G401.6 (cell line): ENCODE measurements around the gene LUC7L3.

Experiments used
- FAIRE-seq: peaks from 2 replicates; lab custom pipeline; 2012; peaks lifted over from hg19 to GRCh38; lab: Jason Lieb, UNC

LUC7L3 gene

GRCh38 chr17:50754521-50754920 lies 35.1 kb downstream of the LUC7L3 start:
- no peak for FAIRE-seq

GRCh38 chr17:50758524-50758923 lies 39.1 kb downstream of the LUC7L3 start:
- no peak for FAIRE-seq

- no peak for FAIRE-seq
Measured at GRCh38 chr17:50758989-50759544, 39.7 kb downstream of the LUC7L3 start.

- no peak for FAIRE-seq
Measured at GRCh38 chr17:50762177-50762576, 42.8 kb downstream of the LUC7L3 start.

GRCh38 chr17:50763716-50764475 lies 44.5 kb downstream of the LUC7L3 start:
- no peak for FAIRE-seq

GRCh38 chr17:50764734-50765149 lies 45.3 kb downstream of the LUC7L3 start:
- no peak for FAIRE-seq

- FAIRE-seq, result no peak
Measured at GRCh38 chr17:50765454-50766221, 46.2 kb downstream of the LUC7L3 start.

GRCh38 chr17:50766222-50767023 lies 47.0 kb downstream of the LUC7L3 start:
- no peak for FAIRE-seq

- no peak for FAIRE-seq
Measured at GRCh38 chr17:50767030-50767429, 47.6 kb downstream of the LUC7L3 start.

GRCh38 chr17:50767446-50767845 lies 48.0 kb downstream of the LUC7L3 start, which contains the start of gene ANKRD40CL:
Gene ANKRD40CL (minus strand): TSS chr17:50767518. CDS start chr17:50766913, 605 bp downstream.
- FAIRE-seq, result no peak

- no peak for FAIRE-seq
Measured at GRCh38 chr17:50768346-50768761, 49.0 kb downstream of the LUC7L3 start.

GRCh38 chr17:50769884-50770283 lies 50.5 kb downstream of the LUC7L3 start:
- FAIRE-seq, result no peak

- no peak for FAIRE-seq
Measured at GRCh38 chr17:50770346-50770745, 50.9 kb downstream of the LUC7L3 start.

- FAIRE-seq, result no peak
Measured at GRCh38 chr17:50771991-50772785, 52.8 kb downstream of the LUC7L3 start.

GRCh38 chr17:50774225-50774803 lies 54.9 kb downstream of the LUC7L3 start:
- FAIRE-seq, result no peak

- no peak for FAIRE-seq
Measured at GRCh38 chr17:50775926-50776325, 56.5 kb downstream of the LUC7L3 start.

- FAIRE-seq, result no peak
Measured at GRCh38 chr17:50778471-50778870, 59.1 kb downstream of the LUC7L3 start.

GRCh38 chr17:50778988-50779387 lies 59.6 kb downstream of the LUC7L3 start:
- no peak for FAIRE-seq

GRCh38 chr17:50779747-50780353 lies 60.4 kb downstream of the LUC7L3 start:
- no peak for FAIRE-seq

GRCh38 chr17:50781167-50781566 lies 61.8 kb downstream of the LUC7L3 start:
- no peak for FAIRE-seq
